Liver (tissue), 9 donors: Measurements from ENCODE around the gene PDE2A. TPM values are rescaled to one million over a fixed set of nuclear protein-coding genes. Genes with fewer than 3 reads are reported as not detected.

Source experiments
- DNase-seq: peaks from one replicate; pipeline ENCODE4 v3.0.0-alpha.2; 2017; ENCODE audit warnings: low spot score
- H3K27ac ChIP-seq, 2 donors: one replicate each; pipeline ENCODE4 v1.7.0; 2013; ENCODE audit warnings: inconsistent platforms in 2 of 2, low read length in 2 of 2, control low read depth in 1 of 2, low read depth in 1 of 2, mild to moderate bottlenecking in 1 of 2
- H3K27me3 ChIP-seq, 4 donors: one replicate each; pipeline versions ENCODE4 v1.6.1 to v1.7.0; 2013; ENCODE audit warnings: low read length in 3 of 4, inconsistent platforms in 1 of 4, mild to moderate bottlenecking in 1 of 4, moderate library complexity in 1 of 4; ENCODE audit not compliant: control insufficient read depth in 4 of 4, insufficient read depth in 4 of 4
- H3K36me3 ChIP-seq, 4 donors: one replicate each; pipeline versions ENCODE4 v1.6.1 to v1.7.0; 2013; ENCODE audit warnings: low read length in 3 of 4, mild to moderate bottlenecking in 3 of 4, low read depth in 1 of 4, moderate library complexity in 1 of 4; ENCODE audit not compliant: control insufficient read depth in 4 of 4, insufficient read depth in 3 of 4
- H3K4me1 ChIP-seq, 4 donors: one replicate each; pipeline versions ENCODE4 v1.6.1 to v1.7.0; 2013; ENCODE audit warnings: low read length in 3 of 4, mild to moderate bottlenecking in 3 of 4, moderate library complexity in 1 of 4; ENCODE audit not compliant: control insufficient read depth in 4 of 4, insufficient read depth in 4 of 4
- H3K4me3 ChIP-seq, 3 donors: one replicate each; pipeline versions ENCODE4 v1.6.1 to v1.7.0; 2013; ENCODE audit warnings: low read length in 3 of 3, control low read depth in 1 of 3, low read depth in 1 of 3, mild to moderate bottlenecking in 1 of 3
- H3K9ac ChIP-seq, 2 donors: one replicate each; pipeline ENCODE4 v1.7.0; 2013; ENCODE audit warnings: low read length in 2 of 2, mild to moderate bottlenecking in 2 of 2, moderate library complexity in 2 of 2, control low read depth in 1 of 2, low read depth in 1 of 2
- H3K9me3 ChIP-seq, 4 donors: one replicate each; pipeline versions ENCODE4 v1.6.1 to v1.7.0; 2013; ENCODE audit warnings: low read length in 3 of 4; ENCODE audit not compliant: control insufficient read depth in 4 of 4
- ATF3 ChIP-seq: IDR thresholded peaks from 2 replicates; pipeline ENCODE4 v1.6.1; 2016; ENCODE audit warnings: antibody characterized with exemption
- CTCF ChIP-seq: fragments of 150-350 bp; IDR thresholded peaks from 2 replicates; pipeline ENCODE4 v1.5.1; 2017; ENCODE audit warnings: improper control_type of control experiment, low read depth, low read length; ENCODE audit not compliant: missing input control
- EGR1 ChIP-seq, 2 donors: IDR thresholded peaks; 2 replicates each; pipeline ENCODE4 v1.6.1; 2016 to 2018; ENCODE audit warnings: antibody characterized with exemption in 2 of 2, low read depth in 2 of 2
- FOXA2 ChIP-seq: IDR thresholded peaks from 2 replicates; pipeline ENCODE4 v1.6.1; 2016; ENCODE audit warnings: antibody characterized with exemption
- GABPA ChIP-seq, 2 donors: IDR thresholded peaks in 1 of 2; conservative IDR thresholded peaks in 1 of 2; 2 replicates each; pipeline ENCODE4 v1.6.1; 2016; ENCODE audit warnings: antibody characterized with exemption in 2 of 2, mild to moderate bottlenecking in 1 of 2, moderate library complexity in 1 of 2
- HNF4A ChIP-seq, 2 donors: conservative IDR thresholded peaks; 2 replicates each; pipeline ENCODE4 v1.6.1; 2016; ENCODE audit warnings: antibody characterized with exemption in 2 of 2, mild to moderate bottlenecking in 2 of 2
- JUND ChIP-seq, 2 donors: IDR thresholded peaks; 2 replicates each; pipeline ENCODE4 v1.6.1; 2016; ENCODE audit warnings: antibody characterized with exemption in 2 of 2
- NR2F2 ChIP-seq: IDR thresholded peaks from 2 replicates; pipeline ENCODE4 v1.6.1; 2016; ENCODE audit warnings: antibody characterized with exemption
- RAD21 ChIP-seq, 2 donors: IDR thresholded peaks; 2 replicates each; pipeline ENCODE4 v1.6.1; 2016; ENCODE audit warnings: antibody characterized with exemption in 2 of 2, mild to moderate bottlenecking in 2 of 2
- RXRA ChIP-seq, 2 donors: IDR thresholded peaks; 2 replicates each; pipeline ENCODE4 v1.6.1; 2017 to 2018; ENCODE audit warnings: antibody characterized with exemption in 2 of 2, mild to moderate bottlenecking in 1 of 2
- SP1 ChIP-seq: IDR thresholded peaks from 2 replicates; pipeline ENCODE4 v1.6.1; 2018; ENCODE audit warnings: antibody characterized with exemption, mild to moderate bottlenecking
- TAF1 ChIP-seq: conservative IDR thresholded peaks from 2 replicates; pipeline ENCODE4 v1.6.1; 2016; ENCODE audit warnings: antibody characterized with exemption, mild to moderate bottlenecking
- YY1 ChIP-seq: IDR thresholded peaks from 2 replicates; pipeline ENCODE4 v1.6.1; 2016; ENCODE audit warnings: antibody characterized with exemption, mild to moderate bottlenecking
- WGBS: extraction: QIAGEN DNeasy Blood & Tissue Kit; methylation state at CpG from one replicate; pipeline ENCODE4 v1.1.7; 2013; 5-methylcytosine and 5-hydroxymethylcytosine counted together
- polyA plus RNA-seq, 2 donors: library from polyadenylated mRNA; stranded (reverse) in 1 of 2; unstranded in 1 of 2; fragments of 200-250 nt in 1 of 2; fragments of >200 nt in 1 of 2; fragmentation: Nextera tagmentation in 1 of 2; extraction: Ambion mirVana in 1 of 2; gene quantifications; one replicate each; pipeline versions ENCODE4 v1.2.1 to v1.2.3, GENCODE V29; 2013 to 2015
- total RNA-seq, 2 donors: library from RNA; depleted of rRNA; stranded (reverse); fragments of >200 nt; gene quantifications; one replicate each; pipeline ENCODE4 v1.2.3, GENCODE V29; 2014
- TF ChIP-seq, protein P1 (sequence below): IDR thresholded peaks from 2 replicates; pipeline ENCODE4 v1.6.1; 2016; ENCODE audit warnings: antibody characterized with exemption
- donor health status: healthy.
- donor health status: healthy.
- donor health status: healthy.
- donor health status: healthy.
- donor health status: healthy.

PDE2A gene
- total and polyA plus RNA-seq, 4 donors, result 4.3 to 32.8 (median 12.9) TPM

DNA sequence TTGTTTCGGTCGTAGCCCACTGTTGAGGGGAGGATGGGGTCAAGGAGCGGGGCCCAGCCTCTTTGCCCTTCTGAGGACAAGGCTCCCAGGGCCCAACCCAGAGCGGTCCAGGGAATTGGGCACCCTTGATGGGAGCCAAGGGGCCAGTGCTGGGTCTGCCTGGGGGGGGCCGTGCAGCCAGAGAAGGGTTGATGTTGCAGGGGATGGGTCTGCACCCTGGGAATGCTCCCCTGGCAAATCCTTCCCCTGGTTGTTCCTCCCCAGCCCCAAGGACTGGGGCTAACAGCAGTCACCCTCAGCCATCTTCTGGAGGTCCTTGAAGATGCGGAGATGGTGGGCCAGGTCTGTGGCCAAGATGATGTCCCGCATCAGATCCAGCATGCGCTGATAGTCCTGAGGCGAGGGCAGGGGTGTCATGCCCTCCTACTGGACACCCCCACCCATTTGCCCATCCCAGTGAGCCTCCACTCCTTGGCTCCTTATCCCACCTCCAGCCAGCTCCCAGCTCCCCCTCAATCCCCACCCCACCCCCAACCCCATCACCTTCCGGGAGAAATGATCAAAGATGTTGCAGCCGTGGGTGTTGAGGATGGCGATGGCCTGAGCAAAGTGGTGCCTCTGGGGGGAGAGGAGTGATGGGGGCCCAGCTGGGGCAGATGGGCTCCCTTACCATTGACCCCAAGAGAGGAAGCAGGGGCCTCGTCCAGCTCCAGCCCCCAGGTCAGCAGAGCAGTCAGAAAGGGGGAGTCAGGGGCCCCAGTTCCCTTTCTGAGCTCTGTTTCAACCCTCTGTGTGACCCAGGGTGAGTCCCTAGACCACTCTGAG is 95.0 kb downstream of the PDE2A start:
- H3K36me3 ChIP-seq, result no peaks in the 10 kb centered on the region
- WGBS, result 89% methylated on average over 13 of the region's 13 CpGs
- no peaks in the 10 kb centered on the region for H3K27me3 ChIP-seq
- no peak for DNase-seq
- peaks cover 0 to 1% (median 0%) of the 10 kb centered on the region in 4 donors for H3K4me1 ChIP-seq
- H3K27ac ChIP-seq, result no peak overlapping the region
- no peak overlapping the region for H3K4me3 ChIP-seq
- no peaks in the 10 kb centered on the region for H3K9me3 ChIP-seq
- TF ChIP-seq ATF3, result no peak
- no peak for TF ChIP-seq JUND (IDR thresholded peaks at IDR 0.05)
- no peak for TF ChIP-seq RXRA (IDR thresholded peaks at IDR 0.05)
- TF ChIP-seq EGR1 (IDR thresholded peaks at IDR 0.05; ENCODE audit: low read depth in 2 of 2), result no peak
- TF ChIP-seq CTCF, result no peak
- TF ChIP-seq HNF4A (conservative IDR thresholded peaks at IDR 0.05), result no peak
- TF ChIP-seq NR2F2, result no peak
- TF ChIP-seq SP1, result no peak
- no peak overlapping the region for H3K9ac ChIP-seq

DNA sequence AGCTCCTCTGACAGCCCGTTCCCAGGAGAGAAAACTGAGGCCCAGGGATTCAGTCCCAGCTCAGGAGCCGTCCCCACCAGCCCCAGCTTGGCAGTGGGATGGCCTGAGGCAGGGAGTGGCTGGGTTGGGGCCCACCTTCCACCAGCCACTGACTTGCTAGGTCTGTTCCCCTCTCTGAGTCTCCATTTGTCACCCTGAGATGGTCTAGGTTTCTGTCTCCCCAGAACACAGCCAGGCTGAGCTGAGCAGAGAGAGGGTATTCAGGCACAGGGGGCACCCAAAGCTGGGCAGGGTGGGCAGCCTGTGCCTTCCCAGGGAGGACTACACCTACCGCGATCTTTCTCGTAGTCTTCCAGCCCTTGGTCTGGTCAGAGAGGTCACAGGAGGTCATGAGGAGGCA is 95.7 kb downstream of the PDE2A start:
- H3K9me3 ChIP-seq, result no peaks in the 10 kb centered on the region
- 92% methylated on average over 5 of the region's 5 CpGs for WGBS
- H3K27ac ChIP-seq, result no peak overlapping the region
- no peak for DNase-seq
- H3K27me3 ChIP-seq, result no peaks in the 10 kb centered on the region
- H3K36me3 ChIP-seq, result no peaks in the 10 kb centered on the region
- no peak overlapping the region for H3K9ac ChIP-seq
- no peak overlapping the region for H3K4me3 ChIP-seq
- TF ChIP-seq GABPA (IDR thresholded peaks at IDR 0.05 in 1 of 2, conservative IDR thresholded peaks at IDR 0.05 in 1 of 2) (no peak), YY1 (no peak), EGR1 (IDR thresholded peaks at IDR 0.05; ENCODE audit: low read depth in 2 of 2) (no peak), ATF3 (no peak), RAD21 (IDR thresholded peaks at IDR 0.05) (no peak), NR2F2 (no peak), SP1 (no peak), HNF4A (conservative IDR thresholded peaks at IDR 0.05) (no peak), JUND (IDR thresholded peaks at IDR 0.05) (no peak)
- peaks cover 0 to 2% (median 0%) of the 10 kb centered on the region in 4 donors for H3K4me1 ChIP-seq

- no peaks in the 10 kb centered on the region for H3K27me3 ChIP-seq
- no peak overlapping the region for H3K27ac ChIP-seq
- no peaks in the 10 kb centered on the region for H3K36me3 ChIP-seq
- H3K9me3 ChIP-seq, result no peaks in the 10 kb centered on the region
- no peak overlapping the region for H3K4me3 ChIP-seq
- 93% methylated on average over 6 of the region's 6 CpGs for WGBS
- H3K4me1 ChIP-seq, result peaks cover 0 to 3% (median 0%) of the 10 kb centered on the region in 4 donors
- TF ChIP-seq, protein P1, sequence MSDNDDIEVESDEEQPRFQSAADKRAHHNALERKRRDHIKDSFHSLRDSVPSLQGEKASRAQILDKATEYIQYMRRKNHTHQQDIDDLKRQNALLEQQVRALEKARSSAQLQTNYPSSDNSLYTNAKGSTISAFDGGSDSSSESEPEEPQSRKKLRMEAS, result no peak
- TF ChIP-seq EGR1 (IDR thresholded peaks at IDR 0.05; ENCODE audit: low read depth in 2 of 2) (no peak), FOXA2 (no peak), YY1 (no peak), CTCF (no peak), RXRA (IDR thresholded peaks at IDR 0.05) (no peak), TAF1 (no peak)
- no peak overlapping the region for H3K9ac ChIP-seq
- no peak for DNase-seq
These were observed 96.2 kb downstream of the PDE2A start for GRCh38 chr11:72578051-72578450.
